PC-3 (cell line): ENCODE data around the gene PLCL2. TPM values are rescaled to one million over a fixed set of nuclear protein-coding genes. Genes with fewer than 3 reads are reported as not detected.

Source experiments
- ATAC-seq: fragments of 200-7000 bp; cut with Tn5 transposase; 2 replicates; pipeline ENCODE4 v1.9.1; 2020; ENCODE audit warnings: mild to moderate bottlenecking, moderate library complexity
- BruUV-seq: library from RNA; stranded (reverse); fragments of 400-500 nt; replicated peaks from 2 replicates; lab custom pipeline; 2021; lab: Mats Ljungman, UMichigan
- CTCF ChIA-PET: fragments of 300-600 bp; sonication (Branson Sonifier 250); formaldehyde crosslinking; loops from one replicate; lab custom pipeline; 2022; ENCODE audit warnings: antibody characterized with exemption; lab: Charles Lee
- POLR2A ChIA-PET: fragments of 300-600 bp; sonication (Branson Sonifier 250); formaldehyde crosslinking; loops from one replicate; lab custom pipeline; 2022; ENCODE audit warnings: antibody characterized with exemption; ENCODE audit not compliant: unreplicated experiment; lab: Charles Lee
- DNase-seq: peaks from one replicate; pipeline ENCODE4 v3.0.0-alpha.2; 2015
- H2AFZ ChIP-seq: fragments of 300-600 bp; sonication (generic); 2 replicates; pipeline ENCODE4 v1.6.0; 2016; ENCODE audit warnings: antibody characterized with exemption, low read length
- H3F3A ChIP-seq: fragments of 300-600 bp; sonication (generic); one replicate; pipeline ENCODE4 v1.6.0; 2017; ENCODE audit warnings: antibody characterized with exemption, low read length, control low read depth, mild to moderate bottlenecking; ENCODE audit not compliant: unreplicated experiment
- H3K27ac ChIP-seq: fragments of 300-600 bp; sonication (generic); 2 replicates; pipeline ENCODE4 v1.5.1; 2016; ENCODE audit warnings: mild to moderate bottlenecking, low read length
- H3K27me3 ChIP-seq: fragments of 300-600 bp; sonication (generic); 2 replicates; pipeline ENCODE4 v1.6.1; 2016; ENCODE audit warnings: low read length, mixed read lengths
- H3K36me3 ChIP-seq: fragments of 300-600 bp; sonication (generic); 2 replicates; pipeline ENCODE4 v1.6.1; 2016; ENCODE audit warnings: low read depth, mixed run types, low read length, mixed read lengths
- H3K4me1 ChIP-seq: fragments of 300-600 bp; sonication (generic); 2 replicates; pipeline ENCODE4 v1.5.1; 2016; ENCODE audit warnings: low read length; ENCODE audit not compliant: insufficient read depth
- H3K4me2 ChIP-seq: fragments of 300-600 bp; sonication (generic); 2 replicates; pipeline ENCODE4 v1.6.0; 2016; ENCODE audit warnings: low read length
- H3K4me3 ChIP-seq: fragments of 300-600 bp; sonication (generic); 2 replicates; pipeline ENCODE4 v1.5.1; 2016; ENCODE audit warnings: mild to moderate bottlenecking, low read length, mixed read lengths
- H3K79me2 ChIP-seq: fragments of 300-600 bp; sonication (generic); 2 replicates; pipeline ENCODE4 v1.6.1; 2017; ENCODE audit warnings: low read length, mixed read lengths
- H3K9ac ChIP-seq: fragments of 300-600 bp; sonication (generic); 2 replicates; pipeline ENCODE4 v1.6.0; 2016; ENCODE audit warnings: mild to moderate bottlenecking, low read length
- H3K9me2 ChIP-seq: fragments of 300-600 bp; sonication (generic); replicated peaks from 2 replicates; pipeline ENCODE4 v1.6.1; 2016; ENCODE audit warnings: mixed run types, low read length, mixed read lengths
- H3K9me3 ChIP-seq: fragments of 300-600 bp; sonication (generic); 2 replicates; pipeline ENCODE4 v1.6.1; 2016; ENCODE audit warnings: low read length, mixed read lengths
- H4K20me1 ChIP-seq: fragments of 300-600 bp; sonication (generic); 2 replicates; pipeline ENCODE4 v1.6.1; 2016; ENCODE audit warnings: low read length, mixed read lengths
- EZH2 ChIP-seq: fragments of 300-600 bp; sonication (generic); IDR thresholded peaks from one replicate; pipeline ENCODE4 v1.6.1; 2017; ENCODE audit warnings: antibody characterized with exemption, mild to moderate bottlenecking, low read length; ENCODE audit not compliant: unreplicated experiment
- EZH2phosphoT487 ChIP-seq: fragments of 300-600 bp; sonication (generic); IDR thresholded peaks from 2 replicates; pipeline ENCODE4 v1.6.1; 2018; ENCODE audit warnings: mild to moderate bottlenecking, antibody characterized with exemption, low read length, borderline replicate concordance
- intact Hi-C: fragments of 100-400 bp; cut with micrococcal nuclease; formaldehyde crosslinking; loops from 2 replicates; pipeline ENCODE4 v1.9.0; 2023
- total RNA-seq: library from RNA; depleted of rRNA; stranded (reverse); fragments of >200 nt; gene quantifications from 2 replicates; pipeline ENCODE4 v1.2.3, GENCODE V29; 2014
- TF ChIP-seq, protein P1 (sequence below): fragments of 300-600 bp; sonication (generic); conservative IDR thresholded peaks from 2 replicates; pipeline ENCODE4 v1.5.1; 2017; ENCODE audit warnings: antibody characterized with exemption, low read depth, mild to moderate bottlenecking, low read length

Gene PLCL2
- total RNA-seq, 1 experiment from 2014 or later, result 9.8 TPM

- no peak overlapping the region for H3K27ac ChIP-seq
- H3F3A ChIP-seq, result no peaks in the 10 kb centered on the region
- no peak overlapping the region for H2AFZ ChIP-seq
- no peaks in the 10 kb centered on the region for H4K20me1 ChIP-seq
- H3K27me3 ChIP-seq, result no peaks in the 10 kb centered on the region
- no peak overlapping the region for H3K9ac ChIP-seq
- H3K4me2 ChIP-seq, result no peak overlapping the region
- TF ChIP-seq EZH2phosphoT487, result no peak
- TF ChIP-seq, protein P1, sequence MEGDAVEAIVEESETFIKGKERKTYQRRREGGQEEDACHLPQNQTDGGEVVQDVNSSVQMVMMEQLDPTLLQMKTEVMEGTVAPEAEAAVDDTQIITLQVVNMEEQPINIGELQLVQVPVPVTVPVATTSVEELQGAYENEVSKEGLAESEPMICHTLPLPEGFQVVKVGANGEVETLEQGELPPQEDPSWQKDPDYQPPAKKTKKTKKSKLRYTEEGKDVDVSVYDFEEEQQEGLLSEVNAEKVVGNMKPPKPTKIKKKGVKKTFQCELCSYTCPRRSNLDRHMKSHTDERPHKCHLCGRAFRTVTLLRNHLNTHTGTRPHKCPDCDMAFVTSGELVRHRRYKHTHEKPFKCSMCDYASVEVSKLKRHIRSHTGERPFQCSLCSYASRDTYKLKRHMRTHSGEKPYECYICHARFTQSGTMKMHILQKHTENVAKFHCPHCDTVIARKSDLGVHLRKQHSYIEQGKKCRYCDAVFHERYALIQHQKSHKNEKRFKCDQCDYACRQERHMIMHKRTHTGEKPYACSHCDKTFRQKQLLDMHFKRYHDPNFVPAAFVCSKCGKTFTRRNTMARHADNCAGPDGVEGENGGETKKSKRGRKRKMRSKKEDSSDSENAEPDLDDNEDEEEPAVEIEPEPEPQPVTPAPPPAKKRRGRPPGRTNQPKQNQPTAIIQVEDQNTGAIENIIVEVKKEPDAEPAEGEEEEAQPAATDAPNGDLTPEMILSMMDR, result no peak
- TF ChIP-seq EZH2, result no peak
- H3K36me3 ChIP-seq, result no peaks in the 10 kb centered on the region; the same call in 1 of the 2 replicates
- intact Hi-C loops, result loop anchor here (5.0 kb wide), 1 partner anchor 105 kb away; no protein-coding TSS in a partner anchor
- no peaks in the 10 kb centered on the region for H3K9me2 ChIP-seq
- no TSS peak for BruUV-seq
- DNase-seq (no peak), ATAC-seq (no peak)
- H3K9me3 ChIP-seq, result no peaks in the 10 kb centered on the region
- CTCF ChIA-PET, result no interaction called here
- H3K79me2 ChIP-seq, result no peaks in the 10 kb centered on the region
- H3K4me3 ChIP-seq, result no peak overlapping the region
- no peaks in the 10 kb centered on the region for H3K4me1 ChIP-seq
- POLR2A ChIA-PET, result no interaction called here
Observed at GRCh38 chr3:17011728-17012338, 127.1 kb downstream of the PLCL2 start.

DNA sequence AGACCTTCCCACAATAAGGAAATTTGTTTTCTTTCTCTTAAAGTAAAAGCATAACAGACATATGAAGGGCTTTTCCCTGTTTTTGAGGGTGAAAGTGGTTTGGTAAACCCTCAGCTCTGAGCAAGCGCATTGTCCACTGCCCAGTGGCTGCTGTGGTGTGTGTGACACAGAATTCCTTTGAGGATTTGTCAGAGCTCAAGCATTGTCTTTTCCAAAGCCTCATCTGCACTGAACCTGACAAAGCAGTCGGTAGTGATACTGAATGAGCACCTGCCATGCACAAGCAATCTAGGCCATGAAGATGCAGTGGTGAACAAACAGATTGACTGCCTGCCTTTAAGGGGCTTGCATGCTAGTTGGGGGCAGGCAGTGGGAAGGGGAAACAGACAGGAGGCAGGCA is 128.3 kb downstream of the PLCL2 start:
- no peak overlapping the region for H3K27ac ChIP-seq
- ATAC-seq (peak; percentile 90), DNase-seq (peak; percentile 48)
- H3K4me1 ChIP-seq, result no peaks in the 10 kb centered on the region
- H3K79me2 ChIP-seq, result no peaks in the 10 kb centered on the region
- H3K9me3 ChIP-seq, result no peaks in the 10 kb centered on the region
- no peaks in the 10 kb centered on the region for H3F3A ChIP-seq
- H3K9me2 ChIP-seq, result no peaks in the 10 kb centered on the region
- intact Hi-C loops, result loop anchor here (5.0 kb wide), 1 partner anchor 106 kb away; no protein-coding TSS in a partner anchor
- TF ChIP-seq EZH2phosphoT487 (no peak), EZH2 (no peak)
- TF ChIP-seq, protein P1, result no peak
- H3K4me3 ChIP-seq, result no peak overlapping the region
- H4K20me1 ChIP-seq, result no peaks in the 10 kb centered on the region
- no peak overlapping the region for H2AFZ ChIP-seq
- H3K27me3 ChIP-seq, result no peaks in the 10 kb centered on the region
- POLR2A ChIA-PET, result no interaction called here
- no peaks in the 10 kb centered on the region; the same call in 1 of the 2 replicates for H3K36me3 ChIP-seq
- no peak overlapping the region for H3K4me2 ChIP-seq
- BruUV-seq, result no TSS peak
- CTCF ChIA-PET, result no interaction called here
- H3K9ac ChIP-seq, result no peak overlapping the region

DNA sequence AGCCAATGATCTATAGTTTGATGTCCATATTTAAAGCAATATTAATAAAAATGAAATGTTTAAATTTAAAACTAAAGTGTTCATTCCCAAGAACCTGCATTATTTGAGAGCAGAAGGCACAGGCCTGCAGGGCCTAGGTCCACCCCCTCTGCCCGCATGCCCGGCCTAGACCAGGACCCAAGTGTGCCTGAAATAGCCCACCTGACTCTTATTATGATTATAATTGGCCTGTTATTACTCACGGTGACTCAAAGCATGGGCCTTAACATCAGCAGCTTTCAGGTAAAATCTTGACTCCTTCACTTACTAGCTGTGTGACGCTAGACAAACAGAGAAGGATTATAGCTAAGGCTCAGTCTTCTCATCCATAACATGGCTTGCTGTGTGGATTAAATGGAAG is 128.8 kb downstream of the PLCL2 start:
- Histone ChIP-seq H3F3A (no peaks in the 10 kb centered on the region), H3K79me2 (no peaks in the 10 kb centered on the region), H3K4me2 (no peak overlapping the region), H2AFZ (no peak overlapping the region), H3K36me3 (no peaks in the 10 kb centered on the region; the same call in 1 of the 2 replicates), H3K4me3 (no peak overlapping the region), H4K20me1 (no peaks in the 10 kb centered on the region), H3K27ac (no peak overlapping the region), H3K9me2 (no peaks in the 10 kb centered on the region), H3K9me3 (no peaks in the 10 kb centered on the region), H3K9ac (no peak overlapping the region), H3K4me1 (no peaks in the 10 kb centered on the region), H3K27me3 (no peaks in the 10 kb centered on the region)
- intact Hi-C loops, result loop anchor here (5.0 kb wide), 1 partner anchor 106 kb away; no protein-coding TSS in a partner anchor
- no TSS peak for BruUV-seq
- DNase-seq (no peak), ATAC-seq (no peak)
- ChIA-PET POLR2A (interaction anchor here (0.7 kb wide), 1 partner anchor 64 kb away, joined by 3 read pairs; no protein-coding TSS in a partner anchor), CTCF (no interaction called here)
- TF ChIP-seq, protein P1, result no peak
- TF ChIP-seq EZH2phosphoT487 (no peak), EZH2 (no peak)
